ENCODE data around the gene PARP12. TPM values are rescaled to one million over a fixed set of nuclear protein-coding genes. Genes with fewer than 3 reads are reported as not detected.
A peak's percentile ranks its signal among the peaks of the same experiment; 100 is the strongest.

The PARP12 gene
- total RNA-seq, 1 donor from 2014 or later = 58.1 TPM

GRCh38 chr7:140039896-140040295 lies 22.9 kb downstream of the PARP12 start:
- Mint-ChIP-seq H3K27me3 (ENCODE audit: low read depth, unreplicated experiment) (no peaks in the 10 kb centered on the region), H3K9me3 (ENCODE audit: unreplicated experiment) (no peaks in the 10 kb centered on the region), H3K4me3 (ENCODE audit: unreplicated experiment) (no peak overlapping the region), H3K4me1 (ENCODE audit: low read depth, unreplicated experiment) (peaks cover 16% of the 10 kb centered on the region), H3K27ac (ENCODE audit: unreplicated experiment) (no peak overlapping the region), H3K36me3 (ENCODE audit: low read depth, unreplicated experiment) (peaks cover 39% of the 10 kb centered on the region)
- H3K36me3 ChIP-seq (ENCODE audit: insufficient read depth, low read length) = no peaks in the 10 kb centered on the region
- H3K4me3 ChIP-seq (ENCODE audit: insufficient read depth, low read depth, low read length) = no peak overlapping the region
- no peak overlapping the region for H2AFZ ChIP-seq (ENCODE audit: low read depth, low read length)
- peaks cover 23% of the 10 kb centered on the region for H3K4me1 ChIP-seq (ENCODE audit: insufficient read depth, low read length)
- no peaks in the 10 kb centered on the region for H4K20me1 ChIP-seq (ENCODE audit: insufficient read depth, low read length)
- no peak overlapping the region for H3K27ac ChIP-seq (ENCODE audit: low read depth, low read length)
- TF ChIP-seq CTCF (IDR thresholded peaks at IDR 0.05; ENCODE audit: insufficient read depth, low read depth, low read length) = no peak
- no peak for TF ChIP-seq EZH2 (IDR thresholded peaks at IDR 0.05; ENCODE audit: insufficient read depth, low read length)
- no peaks in the 10 kb centered on the region for H3K9me3 ChIP-seq (ENCODE audit: insufficient read depth, low read depth, low read length)
- no peaks in the 10 kb centered on the region for H3K79me2 ChIP-seq (ENCODE audit: insufficient read depth, low read length)
- H3K9ac ChIP-seq (ENCODE audit: low read length) = no peak overlapping the region
- H3K27me3 ChIP-seq (ENCODE audit: insufficient read depth, low read length) = no peaks in the 10 kb centered on the region
- no peak for FAIRE-seq
- no peak for DNase-seq (ENCODE audit: low read depth)
- H3K4me2 ChIP-seq (ENCODE audit: low read length) = no peak overlapping the region

GRCh38 chr7:140039066-140039465 lies 23.7 kb downstream of the PARP12 start:
- H3K36me3 ChIP-seq (ENCODE audit: insufficient read depth, low read length) = no peaks in the 10 kb centered on the region
- no peaks in the 10 kb centered on the region for H3K27me3 ChIP-seq (ENCODE audit: insufficient read depth, low read length)
- no peak overlapping the region for H3K9ac ChIP-seq (ENCODE audit: low read length)
- Mint-ChIP-seq H3K27me3 (ENCODE audit: low read depth, unreplicated experiment) (no peaks in the 10 kb centered on the region), H3K27ac (ENCODE audit: unreplicated experiment) (no peak overlapping the region), H3K9me3 (ENCODE audit: unreplicated experiment) (no peaks in the 10 kb centered on the region), H3K4me3 (ENCODE audit: unreplicated experiment) (peak overlapping the region; percentile 17), H3K4me1 (ENCODE audit: low read depth, unreplicated experiment) (peaks cover 16% of the 10 kb centered on the region), H3K36me3 (ENCODE audit: low read depth, unreplicated experiment) (peaks cover 37% of the 10 kb centered on the region)
- no peaks in the 10 kb centered on the region for H4K20me1 ChIP-seq (ENCODE audit: insufficient read depth, low read length)
- H3K9me3 ChIP-seq (ENCODE audit: insufficient read depth, low read depth, low read length) = no peaks in the 10 kb centered on the region
- H3K27ac ChIP-seq (ENCODE audit: low read depth, low read length) = no peak overlapping the region
- no peak overlapping the region for H3K4me2 ChIP-seq (ENCODE audit: low read length)
- H3K79me2 ChIP-seq (ENCODE audit: insufficient read depth, low read length) = no peaks in the 10 kb centered on the region
- DNase-seq (ENCODE audit: low read depth) (no peak), FAIRE-seq (no peak)
- H3K4me3 ChIP-seq (ENCODE audit: insufficient read depth, low read depth, low read length) = no peak overlapping the region
- no peak overlapping the region for H2AFZ ChIP-seq (ENCODE audit: low read depth, low read length)
- TF ChIP-seq EZH2 (IDR thresholded peaks at IDR 0.05; ENCODE audit: insufficient read depth, low read length) = no peak
- no peak for TF ChIP-seq CTCF (IDR thresholded peaks at IDR 0.05; ENCODE audit: insufficient read depth, low read depth, low read length)
- H3K4me1 ChIP-seq (ENCODE audit: insufficient read depth, low read length) = peaks cover 24% of the 10 kb centered on the region

GRCh38 chr7:140036224-140036962 lies 26.4 kb downstream of the PARP12 start:
- H3K36me3 Mint-ChIP-seq (ENCODE audit: low read depth, unreplicated experiment) = peaks cover 39% of the 10 kb centered on the region
- H3K4me3 Mint-ChIP-seq (ENCODE audit: unreplicated experiment) = no peak overlapping the region
- no peaks in the 10 kb centered on the region for H3K27me3 Mint-ChIP-seq (ENCODE audit: low read depth, unreplicated experiment)
- Histone ChIP-seq H3K4me2 (ENCODE audit: low read length) (no peak overlapping the region), H4K20me1 (ENCODE audit: insufficient read depth, low read length) (no peaks in the 10 kb centered on the region), H3K4me3 (ENCODE audit: insufficient read depth, low read depth, low read length) (no peak overlapping the region), H3K79me2 (ENCODE audit: insufficient read depth, low read length) (no peaks in the 10 kb centered on the region), H3K4me1 (ENCODE audit: insufficient read depth, low read length) (peaks cover 23% of the 10 kb centered on the region), H3K27me3 (ENCODE audit: insufficient read depth, low read length) (no peaks in the 10 kb centered on the region), H2AFZ (ENCODE audit: low read depth, low read length) (no peak overlapping the region), H3K9me3 (ENCODE audit: insufficient read depth, low read depth, low read length) (no peaks in the 10 kb centered on the region), H3K27ac (ENCODE audit: low read depth, low read length) (no peak overlapping the region), H3K9ac (ENCODE audit: low read length) (no peak overlapping the region), H3K36me3 (ENCODE audit: insufficient read depth, low read length) (no peaks in the 10 kb centered on the region)
- peaks cover 11% of the 10 kb centered on the region for H3K4me1 Mint-ChIP-seq (ENCODE audit: low read depth, unreplicated experiment)
- no peak for FAIRE-seq
- TF ChIP-seq EZH2 (IDR thresholded peaks at IDR 0.05; ENCODE audit: insufficient read depth, low read length) = no peak
- no peak for TF ChIP-seq CTCF (IDR thresholded peaks at IDR 0.05; ENCODE audit: insufficient read depth, low read depth, low read length)
- H3K9me3 Mint-ChIP-seq (ENCODE audit: unreplicated experiment) = no peaks in the 10 kb centered on the region
- peak; percentile 31 for DNase-seq (ENCODE audit: low read depth)
- H3K27ac Mint-ChIP-seq (ENCODE audit: unreplicated experiment) = no peak overlapping the region
